ENCODE results near the gene SBNO1.
"Not testable (repeated sequence)": the region's sequence is repeated elsewhere in the genome, so short reads cannot be mapped to it uniquely, and the experiment has no call there.

Gene SBNO1

DNA sequence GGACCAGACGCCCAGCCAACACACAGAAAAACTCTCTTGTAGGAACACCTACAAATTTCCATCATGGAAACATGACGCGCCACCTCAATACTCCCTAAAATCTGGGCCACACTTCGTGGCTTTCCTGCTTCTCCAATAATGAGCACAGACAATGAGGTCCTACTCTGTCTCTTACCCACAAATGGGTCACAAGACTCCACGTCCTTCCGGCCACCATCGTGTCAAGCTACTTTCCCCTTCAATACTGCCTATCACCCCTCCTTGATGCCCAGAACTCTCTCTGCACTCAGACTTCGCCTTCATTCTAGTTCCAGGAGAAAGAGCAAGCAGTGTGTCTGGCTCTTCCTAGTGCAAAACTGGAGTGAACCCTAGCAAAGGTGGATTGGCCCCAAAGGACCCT is 28.1 kb downstream of the SBNO1 start:
- DNase-seq, result no peak

DNA sequence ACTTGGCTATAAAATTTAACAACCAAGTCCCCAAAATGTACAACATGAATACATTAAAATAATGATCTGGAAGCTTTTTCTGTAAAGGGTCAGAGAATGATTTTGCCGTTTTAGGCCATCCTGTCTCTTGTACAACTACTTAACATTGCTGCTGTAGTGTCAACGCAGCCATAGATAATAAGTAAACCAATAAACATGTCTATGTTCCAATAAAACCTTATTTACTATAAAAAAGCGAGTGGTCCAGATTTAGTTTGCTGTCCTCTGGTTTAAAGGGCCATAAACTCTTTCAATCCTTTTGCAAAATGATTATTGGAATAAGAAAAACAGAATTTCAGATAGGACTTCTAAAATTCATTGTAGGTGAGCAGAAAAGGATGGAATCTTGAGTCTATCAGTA is 29.2 kb downstream of the SBNO1 start:
- no peak for DNase-seq

GRCh38 chr12:123329799-123330198 is 34.8 kb downstream of the SBNO1 start:
- DNase-seq, result no peak

GRCh38 chr12:123319826-123320225 is 44.8 kb downstream of the SBNO1 start:
- no peak for DNase-seq

DNA sequence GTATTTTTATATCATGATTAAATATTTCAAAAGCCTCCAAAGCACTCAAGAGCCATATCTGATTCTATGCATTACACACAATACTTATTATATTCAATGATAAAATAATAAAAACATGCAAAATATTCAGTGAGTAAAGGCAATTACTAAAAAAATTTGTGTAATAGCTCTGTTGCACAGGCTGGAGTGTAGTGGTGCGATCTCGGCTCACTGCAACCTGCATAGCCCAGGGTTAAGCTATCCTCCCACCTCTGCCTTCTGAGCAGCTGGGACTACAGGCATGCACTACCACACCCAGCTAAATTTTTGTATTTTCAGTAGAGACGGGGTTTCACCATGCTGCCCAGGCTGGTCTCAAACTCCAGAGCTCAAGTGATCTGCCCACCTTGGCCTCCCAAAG is 45.4 kb downstream of the SBNO1 start:
- no peak for DNase-seq

DNA sequence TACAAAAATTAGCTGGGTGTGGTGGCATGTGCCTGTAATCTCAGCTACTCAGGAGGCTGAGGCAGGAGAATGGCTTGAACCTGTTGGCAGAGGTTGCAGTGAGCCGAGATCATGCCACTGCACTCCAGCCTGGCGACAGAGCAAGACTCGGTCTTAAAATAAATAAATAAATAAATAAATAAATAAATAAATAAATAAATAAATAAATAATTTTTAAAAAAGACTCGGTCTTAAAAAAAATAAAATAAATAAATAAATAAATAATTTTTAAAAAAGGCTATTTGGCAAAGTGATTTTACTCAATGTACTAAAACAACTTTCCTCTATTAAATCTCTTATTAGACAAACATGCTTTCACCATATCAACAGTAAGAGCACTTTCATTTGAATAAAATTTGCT is 51.6 kb downstream of the SBNO1 start:
- DNase-seq, result not testable (repeated sequence)

DNA sequence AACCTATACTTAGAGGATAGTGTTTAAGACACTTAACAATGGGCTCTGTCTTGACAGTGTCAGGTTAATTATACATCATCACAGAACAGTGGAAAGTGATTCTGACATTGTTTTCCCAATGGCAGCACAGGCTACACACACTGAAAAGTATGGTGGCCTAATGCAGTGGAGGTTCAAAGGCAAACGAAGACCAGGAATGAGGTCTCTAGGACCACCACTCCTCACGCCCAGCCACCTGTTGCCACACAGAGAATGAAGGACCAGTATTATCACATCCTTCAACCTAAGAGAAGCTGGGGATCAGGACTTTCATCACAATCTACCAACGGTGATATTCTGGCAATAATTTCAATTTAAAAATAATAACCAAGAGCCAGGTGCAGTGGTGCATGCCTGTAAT is 58.4 kb downstream of the SBNO1 start:
- no peak for DNase-seq

- no peak for DNase-seq
Observed at GRCh38 chr12:123305136-123305535, 59.5 kb downstream of the SBNO1 start.

- no peak for DNase-seq
Observed at GRCh38 chr12:123293178-123293760, 71.4 kb downstream of the SBNO1 start.

DNA sequence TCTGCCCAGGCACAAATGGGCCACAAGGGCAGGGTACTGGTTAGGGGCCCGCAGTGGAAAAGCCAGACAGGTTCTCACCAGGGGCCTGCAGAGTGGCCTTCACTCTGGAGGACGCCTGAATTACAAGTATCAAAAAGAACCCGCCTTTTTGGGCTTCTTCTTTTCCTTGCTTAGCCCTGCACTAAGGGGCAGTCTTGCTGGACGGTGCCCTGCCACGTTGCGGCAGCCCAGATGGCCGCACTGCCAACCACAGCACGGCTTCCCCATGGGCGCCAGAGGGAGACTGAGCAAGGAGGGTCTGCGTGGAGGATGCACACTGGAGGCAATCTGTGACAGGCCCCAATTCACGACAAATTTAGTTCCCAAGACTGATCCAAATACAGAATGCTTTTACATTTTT is 74.7 kb downstream of the SBNO1 start:
- DNase-seq, result no peak

DNA sequence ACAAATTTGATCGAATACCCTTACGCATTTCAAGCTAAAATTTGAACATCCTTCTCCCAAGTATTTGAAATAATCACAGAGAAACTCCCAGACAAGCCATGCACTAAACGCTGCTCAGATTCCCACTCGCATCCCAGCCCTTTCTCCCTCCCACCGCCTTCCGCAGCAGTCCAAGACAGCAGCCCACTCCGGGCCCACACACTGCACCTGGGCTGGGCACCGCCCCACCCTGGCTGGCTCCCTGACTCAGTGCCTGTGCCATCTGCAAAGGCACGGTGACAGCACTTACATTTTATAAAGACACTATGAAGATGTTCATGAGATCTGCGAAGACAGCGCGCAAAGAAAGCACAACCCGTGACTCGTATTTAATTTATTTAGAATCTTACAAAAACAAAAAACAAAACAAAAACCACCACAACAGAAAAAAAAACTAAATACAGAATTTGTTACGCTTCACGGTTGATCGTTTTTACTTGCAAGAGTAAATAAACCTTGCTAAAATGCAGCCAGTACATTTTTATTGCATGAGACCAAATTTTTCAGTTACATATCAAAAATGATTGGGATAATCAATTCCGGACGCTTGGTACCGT is 75.8 kb downstream of the SBNO1 start:
- DNase-seq, result no peak

GRCh38 chr12:123286652-123287373 is 77.8 kb downstream of the SBNO1 start:
- DNase-seq, result no peak

GRCh38 chr12:123284669-123285068 is 80.0 kb downstream of the SBNO1 start:
- DNase-seq, result no peak

GRCh38 chr12:123283461-123283860 is 81.2 kb downstream of the SBNO1 start:
- DNase-seq, result no peak

DNA sequence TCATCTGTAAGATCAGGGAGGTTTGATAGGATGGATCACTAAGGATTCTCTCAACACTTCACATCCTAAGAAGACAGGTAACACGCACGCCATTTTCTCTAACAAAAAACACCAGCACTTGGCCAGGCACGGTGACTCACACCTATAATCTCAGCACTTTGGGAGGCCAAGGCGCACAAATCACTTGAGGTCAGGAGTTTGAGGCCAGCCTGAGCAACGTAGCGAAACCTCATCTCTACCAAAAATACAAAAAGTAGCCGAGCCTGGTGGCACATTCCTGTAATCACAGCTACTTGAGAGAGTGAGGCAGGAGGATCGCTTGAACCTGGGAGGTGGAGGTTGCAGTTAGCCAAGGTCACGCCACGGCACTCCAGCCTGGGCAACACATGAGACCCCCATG is 82.5 kb downstream of the SBNO1 start:
- DNase-seq, result no peak

DNA sequence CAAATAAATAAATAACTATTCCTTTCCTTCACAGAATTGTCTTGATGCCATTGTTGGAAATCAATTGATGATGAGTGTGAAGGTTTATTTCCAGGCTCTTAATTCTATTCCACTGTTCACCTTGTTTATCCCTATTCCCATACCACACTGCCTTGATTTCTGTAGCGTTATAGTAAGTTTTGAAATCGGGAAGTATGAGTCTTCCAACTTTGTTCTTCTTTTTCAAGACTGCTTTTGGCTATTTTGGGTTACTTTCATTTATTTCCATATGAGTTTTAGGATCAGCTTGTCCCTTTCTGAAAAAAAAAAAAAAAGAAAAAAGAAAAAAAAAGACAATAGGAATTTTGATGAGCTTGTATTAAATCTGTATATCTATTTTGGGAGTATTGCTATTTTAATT is 83.7 kb downstream of the SBNO1 start:
- no peak for DNase-seq

DNA sequence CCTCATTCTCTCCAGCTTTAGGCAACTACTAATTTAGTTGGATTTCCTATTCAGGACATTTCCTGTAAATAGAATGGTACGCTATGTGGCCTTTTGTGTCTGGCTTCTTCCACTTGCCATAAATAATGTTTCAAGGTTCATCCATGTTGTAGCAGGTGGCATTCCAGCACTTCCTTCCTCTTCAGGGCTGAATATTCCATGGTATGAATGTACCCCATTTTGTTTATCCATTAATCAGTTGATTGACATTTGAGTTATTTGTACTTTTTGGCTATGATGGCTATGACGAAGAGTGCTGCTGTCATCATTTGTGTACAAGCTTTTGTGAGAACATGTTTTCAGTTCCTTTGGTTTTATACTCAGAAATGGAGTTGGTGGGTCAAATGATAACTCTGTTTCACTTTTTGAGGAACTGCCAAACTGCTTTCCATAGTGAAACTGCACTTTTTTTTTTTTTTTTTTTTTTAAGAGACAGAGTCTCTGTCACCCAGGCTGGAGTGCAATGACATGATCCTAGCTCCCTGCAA is 86.5 kb downstream of the SBNO1 start:
- no peak for DNase-seq

GRCh38 chr12:123273166-123273565 is 91.5 kb downstream of the SBNO1 start:
- no peak for DNase-seq

- DNase-seq, result peak; percentile 69
Observed at GRCh38 chr12:123271001-123271668, 93.5 kb downstream of the SBNO1 start.

GRCh38 chr12:123270214-123271000 is 94.2 kb downstream of the SBNO1 start:
- DNase-seq, result peak; percentile 57

GRCh38 chr12:123269896-123270213 is 94.8 kb downstream of the SBNO1 start:
- DNase-seq, result no peak

DNA sequence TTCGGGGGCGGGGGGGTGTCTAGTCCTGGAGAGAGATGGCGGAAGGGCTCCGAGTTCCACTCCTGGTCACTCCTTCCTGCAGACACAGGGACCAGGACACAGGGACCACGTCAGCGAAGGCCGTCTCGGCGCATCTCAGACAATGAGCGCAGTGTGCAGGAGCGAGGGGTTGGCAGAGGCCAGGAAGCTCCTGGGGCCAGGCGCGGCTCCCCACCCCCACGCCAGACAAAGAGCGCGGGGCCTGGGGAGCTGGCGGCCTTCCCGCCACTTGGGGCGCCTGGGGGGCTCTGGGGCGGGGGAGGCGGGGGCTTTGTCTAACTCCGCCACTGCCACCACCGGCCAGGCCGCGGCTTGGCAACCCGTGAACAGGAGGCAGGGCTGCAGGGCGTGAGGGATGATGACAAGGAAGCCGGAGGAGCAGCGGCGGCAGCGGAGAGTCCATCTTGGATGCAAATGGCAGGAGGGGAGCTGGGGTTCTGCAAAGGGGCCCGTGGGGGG is 95.2 kb downstream of the SBNO1 start:
- DNase-seq, result peak; percentile 88

- no peak for DNase-seq
Observed at GRCh38 chr12:123268850-123269249, 95.8 kb downstream of the SBNO1 start.

Data from fibroblast of skin of right biceps (primary cell).